SK-N-SH treated with all-trans-retinoic acid at 6 μM for 48 hours (cell line): ENCODE measurements around the gene LSS.

ENCODE experiments used
- ATAC-seq: fragments of 200-7000 bp; cut with Tn5 transposase; 3 replicates; pipeline ENCODE4 v1.9.1; 2020; ENCODE audit warnings: mild to moderate bottlenecking, moderate library complexity
- CREB5 ChIP-seq: fragments of 250-450 bp; sonication (Bioruptor Pico); IDR thresholded peaks from 2 replicates; pipeline ENCODE4 v1.5.1; 2020; ENCODE audit warnings: low read depth, mild to moderate bottlenecking, moderate library complexity
- CSDC2 ChIP-seq: fragments of 250-450 bp; sonication (Bioruptor Pico); IDR thresholded peaks from 2 replicates; pipeline ENCODE4 v1.5.0; 2020; ENCODE audit warnings: mild to moderate bottlenecking, moderate library complexity
- CSRNP3 ChIP-seq: fragments of 250-450 bp; sonication (Bioruptor Pico); IDR thresholded peaks from 2 replicates; pipeline ENCODE4 v1.5.1; 2021; ENCODE audit warnings: mild to moderate bottlenecking, moderate library complexity
- ESRRG ChIP-seq: fragments of 250-450 bp; sonication (Bioruptor Pico); IDR thresholded peaks from 2 replicates; pipeline ENCODE4 v1.6.1; 2021; ENCODE audit warnings: mild to moderate bottlenecking
- GLIS3 ChIP-seq: fragments of 250-450 bp; sonication (Bioruptor Pico); IDR thresholded peaks from 2 replicates; pipeline ENCODE4 v1.5.0; 2020; ENCODE audit warnings: mild to moderate bottlenecking, moderate library complexity
- ISL1 ChIP-seq: fragments of 250-450 bp; sonication (Bioruptor Pico); IDR thresholded peaks from 2 replicates; pipeline ENCODE4 v2.1.2; 2022; ENCODE audit warnings: mild to moderate bottlenecking, moderate library complexity
- OSR1 ChIP-seq: fragments of 250-450 bp; sonication (Bioruptor Pico); IDR thresholded peaks from 2 replicates; pipeline ENCODE4 v1.8.0; 2022; ENCODE audit warnings: moderate library complexity, mild to moderate bottlenecking, inconsistent platforms
- POU6F1 ChIP-seq: fragments of 250-450 bp; sonication (Bioruptor Pico); IDR thresholded peaks from 2 replicates; pipeline ENCODE4 v1.8.0; 2021; ENCODE audit warnings: low read depth, mild to moderate bottlenecking, moderate library complexity, borderline replicate concordance
- PPARA ChIP-seq: fragments of 250-450 bp; sonication (Bioruptor Pico); IDR thresholded peaks from 2 replicates; pipeline ENCODE4 v1.5.0; 2020; ENCODE audit warnings: mild to moderate bottlenecking, borderline replicate concordance
- RARB ChIP-seq: fragments of 250-450 bp; sonication (Bioruptor Pico); IDR thresholded peaks from 2 replicates; pipeline ENCODE4 v1.8.0; 2021; ENCODE audit warnings: mild to moderate bottlenecking, moderate library complexity
- SNAI2 ChIP-seq: fragments of 250-450 bp; sonication (Bioruptor Pico); IDR thresholded peaks from 2 replicates; pipeline ENCODE4 v1.5.0; 2020; ENCODE audit warnings: mild to moderate bottlenecking, moderate library complexity
- TCF4 ChIP-seq: fragments of 250-450 bp; sonication (Bioruptor Pico); IDR thresholded peaks from 2 replicates; pipeline ENCODE4 v1.8.0; 2021; ENCODE audit warnings: mild to moderate bottlenecking, moderate library complexity, borderline replicate concordance
- TOX ChIP-seq: fragments of 250-450 bp; sonication (Bioruptor Pico); IDR thresholded peaks from 2 replicates; pipeline ENCODE4 v1.8.0; 2021; ENCODE audit warnings: mild to moderate bottlenecking, moderate library complexity, borderline replicate concordance
- TSHZ2 ChIP-seq: fragments of 250-450 bp; sonication (Bioruptor Pico); IDR thresholded peaks from 2 replicates; pipeline ENCODE4 v1.5.0; 2020; ENCODE audit warnings: mild to moderate bottlenecking, moderate library complexity
- ZC3H10 ChIP-seq: fragments of 250-450 bp; sonication (Bioruptor Pico); IDR thresholded peaks from 2 replicates; pipeline ENCODE4 v1.5.1; 2021; ENCODE audit warnings: mild to moderate bottlenecking, moderate library complexity
- ZFP3 ChIP-seq: fragments of 250-450 bp; sonication (Bioruptor Pico); IDR thresholded peaks from 2 replicates; pipeline ENCODE4 v1.5.0; 2020; ENCODE audit warnings: mild to moderate bottlenecking, moderate library complexity
- ZFP30 ChIP-seq: fragments of 450-650 bp; formaldehyde crosslinking; IDR thresholded peaks from 2 replicates; pipeline ENCODE4 v1.5.0; 2022; ENCODE audit warnings: mild to moderate bottlenecking, moderate library complexity
- ZNF565 ChIP-seq: fragments of 450-650 bp; formaldehyde crosslinking; conservative IDR thresholded peaks from 2 replicates; pipeline ENCODE4 v1.5.0; 2020; ENCODE audit warnings: low read depth, mild to moderate bottlenecking, moderate library complexity
- ZNF70 ChIP-seq: fragments of 450-650 bp; formaldehyde crosslinking; IDR thresholded peaks from 2 replicates; pipeline ENCODE4 v1.5.0; 2020; ENCODE audit warnings: mild to moderate bottlenecking, moderate library complexity
- ZNF8 ChIP-seq: fragments of 450-650 bp; formaldehyde crosslinking; IDR thresholded peaks from 2 replicates; pipeline ENCODE4 v1.5.0; 2020; ENCODE audit warnings: mild to moderate bottlenecking, moderate library complexity
- TF ChIP-seq, protein P1 (sequence below): fragments of 250-450 bp; sonication (Bioruptor Pico); IDR thresholded peaks from 2 replicates; pipeline ENCODE4 v1.8.0; 2020; ENCODE audit warnings: mild to moderate bottlenecking, moderate library complexity, borderline replicate concordance

Gene LSS

GRCh38 chr21:46216132-46216747 is 12.3 kb downstream of the LSS start:
- TF ChIP-seq ZFP3 (no peak), OSR1 (CRISPR knock-in tag) (no peak), RARB (CRISPR knock-in tag) (no peak), POU6F1 (CRISPR knock-in tag) (no peak), SNAI2 (CRISPR knock-in tag) (no peak), ZC3H10 (CRISPR knock-in tag) (no peak), ZNF8 (CRISPR knock-in tag) (no peak), TOX (CRISPR knock-in tag) (no peak), CREB5 (CRISPR knock-in tag) (no peak), TSHZ2 (no peak), ZNF70 (CRISPR knock-in tag) (no peak), ZNF565 (no peak), ZFP30 (no peak), ISL1 (CRISPR knock-in tag) (no peak), ESRRG (no peak), CSDC2 (no peak)
- TF ChIP-seq, protein P1, sequence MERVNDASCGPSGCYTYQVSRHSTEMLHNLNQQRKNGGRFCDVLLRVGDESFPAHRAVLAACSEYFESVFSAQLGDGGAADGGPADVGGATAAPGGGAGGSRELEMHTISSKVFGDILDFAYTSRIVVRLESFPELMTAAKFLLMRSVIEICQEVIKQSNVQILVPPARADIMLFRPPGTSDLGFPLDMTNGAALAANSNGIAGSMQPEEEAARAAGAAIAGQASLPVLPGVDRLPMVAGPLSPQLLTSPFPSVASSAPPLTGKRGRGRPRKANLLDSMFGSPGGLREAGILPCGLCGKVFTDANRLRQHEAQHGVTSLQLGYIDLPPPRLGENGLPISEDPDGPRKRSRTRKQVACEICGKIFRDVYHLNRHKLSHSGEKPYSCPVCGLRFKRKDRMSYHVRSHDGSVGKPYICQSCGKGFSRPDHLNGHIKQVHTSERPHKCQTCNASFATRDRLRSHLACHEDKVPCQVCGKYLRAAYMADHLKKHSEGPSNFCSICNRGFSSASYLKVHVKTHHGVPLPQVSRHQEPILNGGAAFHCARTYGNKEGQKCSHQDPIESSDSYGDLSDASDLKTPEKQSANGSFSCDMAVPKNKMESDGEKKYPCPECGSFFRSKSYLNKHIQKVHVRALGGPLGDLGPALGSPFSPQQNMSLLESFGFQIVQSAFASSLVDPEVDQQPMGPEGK: no peak
- no peak for ATAC-seq

DNA sequence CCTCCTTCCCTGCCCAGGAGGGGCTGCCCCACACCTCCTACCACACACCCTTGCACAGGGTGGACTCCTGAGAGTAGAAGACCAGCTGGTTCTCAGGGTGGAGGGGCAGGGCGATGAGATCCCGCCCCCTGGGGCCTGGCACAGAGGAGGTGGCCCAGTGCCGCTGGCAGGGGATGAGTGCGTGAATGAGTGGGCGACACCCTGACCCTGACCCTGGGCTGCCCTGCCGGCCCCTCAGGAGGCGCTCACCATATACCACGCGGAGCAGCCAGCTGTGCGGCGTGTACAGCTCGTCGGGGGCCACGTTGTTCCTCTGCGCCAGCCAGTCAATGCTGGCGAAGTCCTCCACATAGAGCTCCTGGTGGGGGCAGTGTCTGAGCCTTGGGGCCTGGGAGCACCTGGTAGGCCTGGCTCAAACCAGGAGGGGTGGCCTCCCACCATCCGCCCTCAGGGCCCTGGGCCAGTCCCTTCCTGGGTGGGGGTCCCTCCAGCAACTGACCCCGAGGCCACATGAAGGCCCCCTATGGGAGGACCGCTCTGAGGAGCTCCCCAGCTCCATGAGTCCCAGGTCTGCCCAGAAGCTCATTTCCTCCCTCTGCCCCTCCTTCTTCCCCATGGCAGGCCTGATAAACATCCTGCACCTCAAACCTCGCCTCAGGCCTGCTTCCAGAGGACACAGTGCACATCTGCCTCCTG is 13.0 kb downstream of the LSS start:
- ATAC-seq: no peak
- TF ChIP-seq CSRNP3 (CRISPR knock-in tag) (no peak), GLIS3 (no peak), PPARA (CRISPR knock-in tag) (no peak), SNAI2 (CRISPR knock-in tag) (no peak), ZFP3 (no peak), OSR1 (CRISPR knock-in tag) (no peak), ZC3H10 (CRISPR knock-in tag) (no peak), ZNF8 (CRISPR knock-in tag) (no peak), ZNF70 (CRISPR knock-in tag) (no peak), CREB5 (CRISPR knock-in tag) (no peak), TCF4 (CRISPR knock-in tag) (no peak)
- TF ChIP-seq, protein P1: no peak
- TF ChIP-seq, all 23 proteins: peak for 0
